ENCODE measurements around the gene NT5DC2. TPM values are rescaled to one million over a fixed set of nuclear protein-coding genes. Genes with fewer than 3 reads are reported as not detected.

Gene NT5DC2
- total RNA-seq, 2 experiments from 2014 or later, result 118 to 144 TPM

DNA sequence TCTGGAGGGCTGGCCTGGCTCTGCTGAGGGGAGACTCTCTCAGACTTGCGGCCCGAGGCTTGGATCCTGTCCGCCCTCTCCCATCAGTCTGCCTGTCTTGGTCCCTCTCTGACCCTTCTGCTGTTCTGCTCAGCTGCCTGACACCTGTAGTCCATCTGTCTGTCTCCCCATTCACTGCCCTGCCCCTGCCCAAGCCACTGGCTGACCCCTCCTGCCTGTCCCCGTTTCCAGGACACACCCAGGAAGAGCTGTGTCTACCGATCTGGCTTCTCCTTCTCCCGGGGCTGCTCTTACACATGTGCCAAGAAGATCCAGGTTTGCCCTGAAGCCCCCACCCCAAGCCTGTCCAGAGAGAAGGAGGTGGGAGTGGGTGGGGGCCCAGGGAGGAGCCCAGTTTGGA is 18.5 kb downstream of the NT5DC2 start:
- BruUV-seq (replicated peaks), result no TSS peak
- DNase-seq (ENCODE audit: low spot score), result no peak
- CTCF ChIA-PET (ENCODE audit: unreplicated experiment), result no interaction called here

DNA sequence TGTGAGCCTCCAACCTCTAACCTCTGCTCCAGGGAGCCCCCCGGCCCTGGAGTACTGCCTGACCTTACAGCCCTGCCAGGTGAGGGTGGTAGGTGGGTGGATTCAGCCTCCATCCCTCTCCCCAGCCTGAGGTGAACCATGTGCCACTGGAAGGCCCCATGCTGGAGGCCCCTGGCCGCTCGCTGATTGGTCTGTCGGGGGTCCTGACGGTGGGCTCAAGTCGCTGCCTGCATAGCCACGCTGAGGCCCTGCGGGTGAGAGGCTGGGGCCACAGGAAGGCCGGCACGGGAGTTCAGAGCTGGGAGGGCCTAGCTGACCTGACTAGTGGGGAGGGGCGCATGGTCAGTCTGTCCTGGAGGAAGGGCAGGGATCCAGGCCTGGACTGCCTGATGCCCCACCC is 19.1 kb downstream of the NT5DC2 start:
- no peaks in the 10 kb centered on the region for H4K20me1 ChIP-seq (ENCODE audit: insufficient read depth, low read length)
- H3K4me1 ChIP-seq (ENCODE audit: insufficient read depth, low read length, poor library complexity, severe bottlenecking), result no peaks in the 10 kb centered on the region
- no peak for TF ChIP-seq EZH2phosphoT487 (IDR thresholded peaks at IDR 0.05; ENCODE audit: borderline replicate concordance, low read depth, low read length)
- TF ChIP-seq, protein P1, sequence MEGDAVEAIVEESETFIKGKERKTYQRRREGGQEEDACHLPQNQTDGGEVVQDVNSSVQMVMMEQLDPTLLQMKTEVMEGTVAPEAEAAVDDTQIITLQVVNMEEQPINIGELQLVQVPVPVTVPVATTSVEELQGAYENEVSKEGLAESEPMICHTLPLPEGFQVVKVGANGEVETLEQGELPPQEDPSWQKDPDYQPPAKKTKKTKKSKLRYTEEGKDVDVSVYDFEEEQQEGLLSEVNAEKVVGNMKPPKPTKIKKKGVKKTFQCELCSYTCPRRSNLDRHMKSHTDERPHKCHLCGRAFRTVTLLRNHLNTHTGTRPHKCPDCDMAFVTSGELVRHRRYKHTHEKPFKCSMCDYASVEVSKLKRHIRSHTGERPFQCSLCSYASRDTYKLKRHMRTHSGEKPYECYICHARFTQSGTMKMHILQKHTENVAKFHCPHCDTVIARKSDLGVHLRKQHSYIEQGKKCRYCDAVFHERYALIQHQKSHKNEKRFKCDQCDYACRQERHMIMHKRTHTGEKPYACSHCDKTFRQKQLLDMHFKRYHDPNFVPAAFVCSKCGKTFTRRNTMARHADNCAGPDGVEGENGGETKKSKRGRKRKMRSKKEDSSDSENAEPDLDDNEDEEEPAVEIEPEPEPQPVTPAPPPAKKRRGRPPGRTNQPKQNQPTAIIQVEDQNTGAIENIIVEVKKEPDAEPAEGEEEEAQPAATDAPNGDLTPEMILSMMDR (conservative IDR thresholded peaks at IDR 0.05; ENCODE audit: low read length), result no peak
- POLR2A ChIA-PET, result no interaction called here
- BruUV-seq (replicated peaks), result no TSS peak
- no peaks in the 10 kb centered on the region for H3K9me3 ChIP-seq (ENCODE audit: low read length)
- no peak overlapping the region for H2AFZ ChIP-seq (ENCODE audit: low read length)
- CTCF ChIA-PET (ENCODE audit: unreplicated experiment), result no interaction called here
- H3K36me3 ChIP-seq (ENCODE audit: insufficient read depth, low read length), result no peaks in the 10 kb centered on the region
- H3K79me2 ChIP-seq (ENCODE audit: insufficient read depth, low read depth, low read length), result no peaks in the 10 kb centered on the region
- no peak overlapping the region for H3K4me2 ChIP-seq (ENCODE audit: low read length)
- no peaks in the 10 kb centered on the region for H3K9me2 ChIP-seq (ENCODE audit: insufficient read depth, low read length)
- H3K4me3 ChIP-seq (ENCODE audit: low read depth, low read length, poor library complexity, severe bottlenecking), result no peak overlapping the region
- no peak for DNase-seq (ENCODE audit: low spot score)
- intact Hi-C loops (cut with micrococcal nuclease; ENCODE audit: unreplicated experiment), result no loop called here
- H3K27ac ChIP-seq (ENCODE audit: low read depth, low read length, poor library complexity, severe bottlenecking), result no peak overlapping the region

More for the DNA sequence above, 18.5 kb downstream of the NT5DC2 start:
- Histone ChIP-seq H3K36me3 (ENCODE audit: insufficient read depth, low read length) (no peaks in the 10 kb centered on the region), H3K9me2 (ENCODE audit: insufficient read depth, low read length) (no peaks in the 10 kb centered on the region), H4K20me1 (ENCODE audit: insufficient read depth, low read length) (no peaks in the 10 kb centered on the region), H3K4me2 (ENCODE audit: low read length) (no peak overlapping the region), H2AFZ (ENCODE audit: low read length) (no peak overlapping the region), H3K9me3 (ENCODE audit: low read length) (no peaks in the 10 kb centered on the region), H3K79me2 (ENCODE audit: insufficient read depth, low read depth, low read length) (no peaks in the 10 kb centered on the region), H3K27ac (ENCODE audit: low read depth, low read length, poor library complexity, severe bottlenecking) (no peak overlapping the region), H3K4me1 (ENCODE audit: insufficient read depth, low read length, poor library complexity, severe bottlenecking) (no peaks in the 10 kb centered on the region), H3K4me3 (ENCODE audit: low read depth, low read length, poor library complexity, severe bottlenecking) (no peak overlapping the region)
- intact Hi-C loops (cut with micrococcal nuclease; ENCODE audit: unreplicated experiment), result loop anchor here (1.0 kb wide), 1 partner anchor 44 kb away; no protein-coding TSS in a partner anchor
- no peak for TF ChIP-seq EZH2phosphoT487 (IDR thresholded peaks at IDR 0.05; ENCODE audit: borderline replicate concordance, low read depth, low read length)
- TF ChIP-seq, protein P1 (conservative IDR thresholded peaks at IDR 0.05; ENCODE audit: low read length), result no peak
- POLR2A ChIA-PET, result no interaction called here

DNA sequence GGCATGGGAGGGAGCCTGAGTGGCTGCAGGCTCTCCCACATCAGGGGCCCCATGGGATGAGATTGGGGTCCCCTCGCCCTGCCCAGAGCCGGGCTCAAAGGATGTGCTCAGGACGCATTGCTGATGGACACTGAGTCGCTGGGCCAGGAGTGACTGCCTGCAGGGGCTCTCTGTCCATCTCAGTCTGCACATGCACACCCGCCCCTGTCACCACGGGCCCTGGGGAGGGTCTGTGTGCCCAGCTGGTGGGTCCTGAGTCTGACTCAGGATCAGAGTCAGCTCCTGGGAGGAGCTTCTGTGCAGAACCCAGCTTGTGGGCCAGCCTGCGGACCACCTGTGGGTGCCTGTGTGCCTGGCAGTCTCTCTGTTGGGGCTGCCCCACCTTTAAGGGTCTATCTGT is 20.4 kb downstream of the NT5DC2 start:
- Histone ChIP-seq H4K20me1 (ENCODE audit: insufficient read depth, low read length) (no peaks in the 10 kb centered on the region), H3K27ac (ENCODE audit: low read depth, low read length, poor library complexity, severe bottlenecking) (no peak overlapping the region), H3K36me3 (ENCODE audit: insufficient read depth, low read length) (no peaks in the 10 kb centered on the region), H3K4me1 (ENCODE audit: insufficient read depth, low read length, poor library complexity, severe bottlenecking) (no peaks in the 10 kb centered on the region), H3K79me2 (ENCODE audit: insufficient read depth, low read depth, low read length) (no peaks in the 10 kb centered on the region), H3K4me3 (ENCODE audit: low read depth, low read length, poor library complexity, severe bottlenecking) (no peak overlapping the region), H2AFZ (ENCODE audit: low read length) (no peak overlapping the region), H3K9me2 (ENCODE audit: insufficient read depth, low read length) (no peaks in the 10 kb centered on the region), H3K4me2 (ENCODE audit: low read length) (no peak overlapping the region), H3K9me3 (ENCODE audit: low read length) (no peaks in the 10 kb centered on the region)
- intact Hi-C loops (cut with micrococcal nuclease; ENCODE audit: unreplicated experiment), result no loop called here
- no TSS peak for BruUV-seq (replicated peaks)
- no peak for DNase-seq (ENCODE audit: low spot score)
- TF ChIP-seq, protein P1 (conservative IDR thresholded peaks at IDR 0.05; ENCODE audit: low read length), result no peak
- no peak for TF ChIP-seq EZH2phosphoT487 (IDR thresholded peaks at IDR 0.05; ENCODE audit: borderline replicate concordance, low read depth, low read length)
- CTCF ChIA-PET (ENCODE audit: unreplicated experiment), result no interaction called here
- POLR2A ChIA-PET, result interaction anchor here (0.6 kb wide), 1 partner anchor 240 kb away, joined by 3 read pairs; no protein-coding TSS in a partner anchor

Data from OCI-LY7 (cell line).